ENCODE data around the gene SPRN.

DNA sequence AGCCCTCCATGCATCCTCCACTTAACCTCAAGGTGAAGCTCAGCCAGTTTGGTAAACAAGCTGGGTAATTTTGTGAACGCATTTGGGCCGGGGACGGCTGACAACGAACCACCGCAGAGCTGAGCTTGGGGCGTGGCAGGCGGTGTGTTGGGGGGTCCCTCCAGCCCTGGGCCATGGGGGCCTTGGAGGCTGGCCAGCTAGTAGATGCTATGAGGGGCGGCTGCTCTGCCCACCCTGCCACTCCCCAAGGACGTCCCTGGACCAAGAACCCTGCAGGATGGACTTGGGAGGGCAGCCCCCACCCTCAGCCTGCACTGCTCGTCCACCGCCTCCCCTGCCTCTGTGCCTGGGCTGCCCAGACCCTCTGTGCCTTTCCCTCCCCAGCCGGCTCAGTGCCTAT is 17.4 kb upstream of the SPRN start:
- TF ChIP-seq CTCF (IDR thresholded peaks at IDR 0.05) (no peak), POLR2A (IDR thresholded peaks at IDR 0.05) (no peak), POLR2AphosphoS5 (IDR thresholded peaks at IDR 0.05) (no peak), EP300 (IDR thresholded peaks at IDR 0.05) (no peak)

All from sigmoid colon (tissue), 4 donors.